ENCODE measurements around the gene GATA1. TPM values are rescaled to one million over a fixed set of nuclear protein-coding genes. Genes with fewer than 3 reads are reported as not detected.

The GATA1 gene
- total RNA-seq, 1 donor from 2014 or later: not detected

- H3K36me3 Mint-ChIP-seq (ENCODE audit: unreplicated experiment): peaks cover 8% of the 10 kb centered on the region
- peak overlapping the region; percentile 98 for H3K27ac Mint-ChIP-seq (ENCODE audit: unreplicated experiment)
- no peak for DNase-seq (ENCODE audit: extremely low spot score, unreplicated experiment)
- peaks cover 13% of the 10 kb centered on the region for H3K9me3 Mint-ChIP-seq (ENCODE audit: unreplicated experiment)
- H3K4me3 Mint-ChIP-seq (ENCODE audit: unreplicated experiment): peak overlapping the region; percentile 91
- H3K4me1 Mint-ChIP-seq (ENCODE audit: unreplicated experiment): peaks cover 11% of the 10 kb centered on the region
- TF ChIP-seq, protein P1, sequence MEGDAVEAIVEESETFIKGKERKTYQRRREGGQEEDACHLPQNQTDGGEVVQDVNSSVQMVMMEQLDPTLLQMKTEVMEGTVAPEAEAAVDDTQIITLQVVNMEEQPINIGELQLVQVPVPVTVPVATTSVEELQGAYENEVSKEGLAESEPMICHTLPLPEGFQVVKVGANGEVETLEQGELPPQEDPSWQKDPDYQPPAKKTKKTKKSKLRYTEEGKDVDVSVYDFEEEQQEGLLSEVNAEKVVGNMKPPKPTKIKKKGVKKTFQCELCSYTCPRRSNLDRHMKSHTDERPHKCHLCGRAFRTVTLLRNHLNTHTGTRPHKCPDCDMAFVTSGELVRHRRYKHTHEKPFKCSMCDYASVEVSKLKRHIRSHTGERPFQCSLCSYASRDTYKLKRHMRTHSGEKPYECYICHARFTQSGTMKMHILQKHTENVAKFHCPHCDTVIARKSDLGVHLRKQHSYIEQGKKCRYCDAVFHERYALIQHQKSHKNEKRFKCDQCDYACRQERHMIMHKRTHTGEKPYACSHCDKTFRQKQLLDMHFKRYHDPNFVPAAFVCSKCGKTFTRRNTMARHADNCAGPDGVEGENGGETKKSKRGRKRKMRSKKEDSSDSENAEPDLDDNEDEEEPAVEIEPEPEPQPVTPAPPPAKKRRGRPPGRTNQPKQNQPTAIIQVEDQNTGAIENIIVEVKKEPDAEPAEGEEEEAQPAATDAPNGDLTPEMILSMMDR (IDR thresholded peaks at IDR 0.05): no peak
- no peaks in the 10 kb centered on the region for H3K27me3 Mint-ChIP-seq (ENCODE audit: unreplicated experiment)
These were observed 14.3 kb downstream of the GATA1 start for GRCh38 chrX:48800574-48801279.

- H3K27ac Mint-ChIP-seq (ENCODE audit: unreplicated experiment): peak within 1 kb of the TSS; percentile 98
- peaks cover 8% of the 10 kb centered on the region for H3K36me3 Mint-ChIP-seq (ENCODE audit: unreplicated experiment)
- H3K4me1 Mint-ChIP-seq (ENCODE audit: unreplicated experiment): peaks cover 11% of the 10 kb centered on the region
- DNase-seq (ENCODE audit: extremely low spot score, unreplicated experiment): peak; percentile 99
- peaks cover 13% of the 10 kb centered on the region for H3K9me3 Mint-ChIP-seq (ENCODE audit: unreplicated experiment)
- H3K27me3 Mint-ChIP-seq (ENCODE audit: unreplicated experiment): no peaks in the 10 kb centered on the region
- peak within 1 kb of the TSS; percentile 91 for H3K4me3 Mint-ChIP-seq (ENCODE audit: unreplicated experiment)
- TF ChIP-seq, protein P1 (IDR thresholded peaks at IDR 0.05): no peak
These were observed 15.1 kb downstream of the GATA1 start, which contains the start of gene HDAC6 for GRCh38 chrX:48801280-48802088. Gene HDAC6, plus strand, starts transcription at chrX:48802067. Its CDS starts 626 bp downstream, at chrX:48802693.

DNA sequence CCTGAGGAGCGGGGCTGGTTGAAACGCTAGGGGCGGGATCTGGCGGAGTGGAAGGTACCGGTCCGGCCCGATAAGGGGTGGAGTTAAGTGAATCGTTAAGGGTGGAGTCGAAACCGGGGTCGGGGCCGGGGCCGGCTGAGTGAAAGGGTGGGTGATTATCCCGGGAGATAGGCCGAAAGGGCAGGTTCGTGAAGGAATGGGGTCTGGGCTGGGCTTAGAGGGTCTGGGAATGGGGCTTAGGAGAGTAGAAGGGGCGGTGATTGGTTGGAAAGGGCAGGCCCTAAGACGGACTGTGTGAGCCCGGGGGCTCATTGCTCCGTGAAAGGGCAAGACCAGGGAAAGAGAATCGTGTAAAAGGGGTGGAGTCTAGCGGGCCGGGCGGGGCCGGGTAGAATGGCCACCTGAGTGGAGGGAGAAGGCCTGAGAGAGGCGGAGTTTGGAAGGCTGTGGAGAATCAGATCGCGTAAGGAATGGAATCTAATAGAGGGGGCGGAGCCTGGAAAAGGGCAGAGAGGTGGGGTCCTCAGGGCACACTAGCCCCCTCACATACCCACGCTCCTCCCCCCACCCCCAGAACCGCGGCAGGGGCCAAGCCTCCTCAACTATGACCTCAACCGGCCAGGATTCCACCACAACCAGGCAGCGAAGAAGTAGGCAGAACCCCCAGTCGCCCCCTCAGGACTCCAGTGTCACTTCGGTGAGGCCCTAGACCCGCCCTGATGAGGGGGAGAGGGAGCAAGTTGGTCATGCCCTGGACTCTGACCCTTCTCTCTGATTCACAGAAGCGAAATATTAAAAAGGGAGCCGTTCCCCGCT, 15.9 kb downstream of the GATA1 start:
- H3K4me3 Mint-ChIP-seq (ENCODE audit: unreplicated experiment): peak overlapping the region; percentile 91
- H3K27ac Mint-ChIP-seq (ENCODE audit: unreplicated experiment): peak overlapping the region; percentile 98
- no peaks in the 10 kb centered on the region for H3K27me3 Mint-ChIP-seq (ENCODE audit: unreplicated experiment)
- DNase-seq (ENCODE audit: extremely low spot score, unreplicated experiment): peak; percentile 91
- TF ChIP-seq, protein P1 (IDR thresholded peaks at IDR 0.05): no peak
- peaks cover 16% of the 10 kb centered on the region for H3K9me3 Mint-ChIP-seq (ENCODE audit: unreplicated experiment)
- peaks cover 11% of the 10 kb centered on the region for H3K4me1 Mint-ChIP-seq (ENCODE audit: unreplicated experiment)
- peaks cover 8% of the 10 kb centered on the region for H3K36me3 Mint-ChIP-seq (ENCODE audit: unreplicated experiment)

GRCh38 chrX:48802905-48803200, 16.5 kb downstream of the GATA1 start:
- peaks cover 16% of the 10 kb centered on the region for H3K9me3 Mint-ChIP-seq (ENCODE audit: unreplicated experiment)
- H3K27me3 Mint-ChIP-seq (ENCODE audit: unreplicated experiment): no peaks in the 10 kb centered on the region
- H3K36me3 Mint-ChIP-seq (ENCODE audit: unreplicated experiment): peaks cover 8% of the 10 kb centered on the region
- H3K4me3 Mint-ChIP-seq (ENCODE audit: unreplicated experiment): peak overlapping the region; percentile 91
- no peak for DNase-seq (ENCODE audit: extremely low spot score, unreplicated experiment)
- H3K27ac Mint-ChIP-seq (ENCODE audit: unreplicated experiment): peak overlapping the region; percentile 98
- H3K4me1 Mint-ChIP-seq (ENCODE audit: unreplicated experiment): peaks cover 11% of the 10 kb centered on the region
- TF ChIP-seq, protein P1 (IDR thresholded peaks at IDR 0.05): no peak
